GM18526 (cell line): Measurements from ENCODE around the gene MGAT5B.

ENCODE experiments used
- POLR2A ChIP-seq: IDR thresholded peaks from 3 replicates; pipeline ENCODE4 v1.6.1; 2011; ENCODE audit not compliant: insufficient read length; ENCODE audit errors: extremely low read depth

Gene MGAT5B

GRCh38 chr17:76868669-76869495, 678 bp downstream of the MGAT5B start:
- no peak for TF ChIP-seq POLR2A

GRCh38 chr17:76869496-76870376, 1.5 kb downstream of the MGAT5B start:
- TF ChIP-seq POLR2A: no peak

- no peak for TF ChIP-seq POLR2A
Observed at GRCh38 chr17:76870377-76870714, 2.1 kb downstream of the MGAT5B start.

GRCh38 chr17:76871668-76872067, 3.5 kb downstream of the MGAT5B start:
- no peak for TF ChIP-seq POLR2A

- no peak for TF ChIP-seq POLR2A
Observed at GRCh38 chr17:76872221-76872873, 4.1 kb downstream of the MGAT5B start.

- no peak for TF ChIP-seq POLR2A
Observed at GRCh38 chr17:76872874-76873221, 4.6 kb downstream of the MGAT5B start.

GRCh38 chr17:76873856-76874255, 5.7 kb downstream of the MGAT5B start:
- no peak for TF ChIP-seq POLR2A

GRCh38 chr17:76877437-76877836, 9.2 kb downstream of the MGAT5B start:
- no peak for TF ChIP-seq POLR2A

- no peak for TF ChIP-seq POLR2A
Observed at GRCh38 chr17:76878568-76878967, 10.4 kb downstream of the MGAT5B start.

- TF ChIP-seq POLR2A: no peak
Observed at GRCh38 chr17:76879254-76879653, 11.1 kb downstream of the MGAT5B start.

- no peak for TF ChIP-seq POLR2A
Observed at GRCh38 chr17:76879691-76880090, 11.5 kb downstream of the MGAT5B start.

GRCh38 chr17:76880268-76880667, 12.1 kb downstream of the MGAT5B start:
- TF ChIP-seq POLR2A: no peak

GRCh38 chr17:76880971-76881370, 12.8 kb downstream of the MGAT5B start:
- TF ChIP-seq POLR2A: no peak

- TF ChIP-seq POLR2A: no peak
Observed at GRCh38 chr17:76881408-76881807, 13.2 kb downstream of the MGAT5B start.

GRCh38 chr17:76881966-76882365, 13.8 kb downstream of the MGAT5B start:
- no peak for TF ChIP-seq POLR2A
